GM12878 (cell line): ENCODE data around the gene MGAT3. TPM values are rescaled to one million over a fixed set of nuclear protein-coding genes. Genes with fewer than 3 reads are reported as not detected.

Experiments
- ATF2 ChIP-seq: IDR thresholded peaks from 2 replicates; pipeline ENCODE4 v1.6.1; 2012; ENCODE audit warnings: low read length, inconsistent platforms
- BRCA1 ChIP-seq: IDR thresholded peaks from 2 replicates; pipeline ENCODE4 v1.6.1; 2011; ENCODE audit warnings: low read depth, low read length, improper control_type of control experiment
- CEBPB ChIP-seq, 2 experiments: fragments of 150-350 bp in 1 of 2; IDR thresholded peaks; 2 replicates each; pipeline ENCODE4 v1.6.1; 2012 to 2014; ENCODE audit warnings: low read depth in 2 of 2, low read length in 2 of 2, borderline replicate concordance in 1 of 2, inconsistent platforms in 1 of 2
- CTCF ChIP-seq, 3 experiments: IDR thresholded peaks in 2 of 3; conservative IDR thresholded peaks in 1 of 3; 2 replicates each; pipeline ENCODE4 v1.5.1; 2011; ENCODE audit warnings: low read depth in 3 of 3, low read length in 3 of 3, mild to moderate bottlenecking in 3 of 3, control low read depth in 2 of 3, moderate library complexity in 2 of 3, inconsistent platforms in 1 of 3, mixed read lengths in 1 of 3; ENCODE audit not compliant: control insufficient read depth in 2 of 3, insufficient read depth in 1 of 3; ENCODE audit errors: extremely low read depth in 1 of 3
- HDGF ChIP-seq: fragments of 450-650 bp; IDR thresholded peaks from 2 replicates; pipeline ENCODE4 v1.6.1; 2016; ENCODE audit warnings: antibody characterized with exemption
- IRF4 ChIP-seq: IDR thresholded peaks from 2 replicates; pipeline ENCODE4 v1.6.1; 2011; ENCODE audit warnings: low read depth, low read length
- MEF2A ChIP-seq: IDR thresholded peaks from 2 replicates; pipeline ENCODE4 v1.6.1; 2011; ENCODE audit warnings: low read depth, mild to moderate bottlenecking, low read length, moderate library complexity; ENCODE audit not compliant: insufficient read depth
- MEF2B ChIP-seq: fragments of 450-650 bp; IDR thresholded peaks from 2 replicates; pipeline ENCODE4 v1.6.1; 2018; ENCODE audit warnings: mild to moderate bottlenecking, moderate library complexity; ENCODE audit not compliant: partially characterized antibody, poor library complexity, severe bottlenecking
- MYB ChIP-seq: fragments of 150-350 bp; IDR thresholded peaks from 2 replicates; pipeline ENCODE4 v1.6.1; 2014; ENCODE audit warnings: mild to moderate bottlenecking, low read depth, low read length, borderline replicate concordance
- NFYB ChIP-seq: IDR thresholded peaks from 2 replicates; pipeline ENCODE4 v1.6.1; 2011; ENCODE audit warnings: low read depth, mild to moderate bottlenecking, low read length, improper control_type of control experiment, moderate library complexity; ENCODE audit not compliant: insufficient read depth
- NKRF ChIP-seq: fragments of 450-650 bp; conservative IDR thresholded peaks from 2 replicates; pipeline ENCODE4 v1.6.1; 2017; ENCODE audit warnings: mild to moderate bottlenecking, moderate library complexity
- PAX8 ChIP-seq: fragments of 450-650 bp; IDR thresholded peaks from 2 replicates; pipeline ENCODE4 v1.6.1; 2017; ENCODE audit warnings: mild to moderate bottlenecking, moderate library complexity
- PBX3 ChIP-seq: IDR thresholded peaks from 2 replicates; pipeline ENCODE4 v1.6.1; 2011; ENCODE audit warnings: mild to moderate bottlenecking, low read depth, low read length, moderate library complexity; ENCODE audit not compliant: insufficient replicate concordance
- POLR2AphosphoS5 ChIP-seq: IDR thresholded peaks from 2 replicates; pipeline ENCODE4 v1.6.1; 2011; ENCODE audit warnings: mild to moderate bottlenecking, low read length, inconsistent platforms
- POU2F2 ChIP-seq: IDR thresholded peaks from 3 replicates; pipeline ENCODE4 v1.6.1; 2011; ENCODE audit warnings: low read depth, mild to moderate bottlenecking, low read length, borderline replicate concordance
- SP1 ChIP-seq: IDR thresholded peaks from one replicate; pipeline ENCODE4 v1.6.1; 2011; ENCODE audit warnings: low read depth, low read length
- TCF3 ChIP-seq: IDR thresholded peaks from 2 replicates; pipeline ENCODE4 v1.6.1; 2012; ENCODE audit warnings: low read depth, mild to moderate bottlenecking, low read length, borderline replicate concordance; ENCODE audit not compliant: insufficient read depth
- polyA plus RNA-seq, 11 experiments: library from polyadenylated mRNA; depleted of rRNA in 4 of 11; unstranded in 6 of 11; stranded (reverse) in 5 of 11; fragments of >200 nt; fragmentation: Nextera tagmentation in 4 of 11; fragmentation: Illumina TruSeq in 1 of 11; extraction: Ambion mirVana in 4 of 11; extraction: Trizol in 1 of 11; gene quantifications; 1 replicate in 1 of 11; 2 replicates in 10 of 11; pipeline versions ENCODE4 v1.2.1 to v1.2.3, GENCODE V29; 2011 to 2016; ENCODE audit warnings: inconsistent platforms in 2 of 11, missing spikeins in 2 of 11, low read depth in 1 of 11
- total RNA-seq, 4 experiments: library from RNA; depleted of rRNA in 3 of 4; stranded (reverse); fragments of >200 nt in 3 of 4; fragmentation: Illumina TruSeq in 1 of 4; extraction: Trizol in 1 of 4; gene quantifications; 2 replicates each; pipeline versions ENCODE4 v1.2.1 to v1.2.3, GENCODE V29; 2013 to 2021

Gene MGAT3
- total and polyA plus RNA-seq, 10 of the 15 experiments (the other 5 are each of a cell fraction or from before 2014, with no cell fraction given): 0.32 to 40.2 (median 11.9) TPM

GRCh38 chr22:39528681-39529486 is 72.1 kb downstream of the MGAT3 start (continued):
- TF ChIP-seq POLR2AphosphoS5: no peak
- TF ChIP-seq MEF2A: peak; percentile 61; the same call in 1 of the 2 replicates
- TF ChIP-seq PAX8: no peak
- peak; percentile 96 for TF ChIP-seq TCF3
- TF ChIP-seq MEF2B: no peak
- no peak for TF ChIP-seq ATF2
- no peak for TF ChIP-seq CEBPB (IDR thresholded peaks at IDR 0.05; ENCODE audit: borderline replicate concordance in 1 of 2, low read depth in 2 of 2, low read length in 2 of 2)
- TF ChIP-seq POU2F2: peak; percentile 93
- TF ChIP-seq IRF4: peak; percentile 89
- no peak for TF ChIP-seq MYB
- TF ChIP-seq PBX3: no peak
- peak; percentile 99 to 100 (median 100); a peak in 5 of 6 replicates for TF ChIP-seq CTCF (IDR thresholded peaks at IDR 0.05 in 2 of 3, conservative IDR thresholded peaks at IDR 0.05 in 1 of 3; ENCODE audit: control insufficient read depth in 2 of 3, extremely low read depth in 1 of 3, insufficient read depth in 1 of 3, low read depth in 3 of 3, low read length in 3 of 3)
- no peak for TF ChIP-seq BRCA1
- TF ChIP-seq NFYB: no peak
- 0 out of 2 replicates have a peak, but pooled peaks have one; percentile 13 for TF ChIP-seq HDGF
- TF ChIP-seq NKRF: peak; percentile 73; the same call in 1 of the 2 replicates
- TF ChIP-seq SP1: peak; percentile 100
